Effector CD8-positive, alpha-beta T cell (primary cell): Measurements from ENCODE around the gene DYSF.

Experiments
- DNase-seq: peaks from one replicate; lab custom pipeline; 2025; lab: John Stamatoyannopoulos, UW

Gene DYSF

DNA sequence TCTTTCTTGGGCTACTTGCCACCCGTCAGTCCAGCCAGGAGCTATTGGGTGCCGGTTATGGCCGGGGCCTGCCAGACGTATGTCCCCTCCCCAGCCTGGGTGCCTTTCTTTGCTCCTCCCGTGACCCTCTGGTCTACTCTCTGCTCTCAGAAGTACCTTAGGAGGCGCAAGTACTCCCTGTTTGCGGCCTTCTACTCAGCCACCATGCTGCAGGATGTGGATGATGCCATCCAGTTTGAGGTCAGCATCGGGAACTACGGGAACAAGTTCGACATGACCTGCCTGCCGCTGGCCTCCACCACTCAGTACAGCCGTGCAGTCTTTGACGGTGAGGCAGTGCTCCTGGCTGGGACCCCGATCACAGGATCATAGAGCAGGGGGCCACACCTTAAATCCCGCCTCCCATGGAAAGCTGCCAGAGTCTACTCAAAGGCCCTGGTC is 99.5 kb downstream of the DYSF start:
- no peak for DNase-seq

DNA sequence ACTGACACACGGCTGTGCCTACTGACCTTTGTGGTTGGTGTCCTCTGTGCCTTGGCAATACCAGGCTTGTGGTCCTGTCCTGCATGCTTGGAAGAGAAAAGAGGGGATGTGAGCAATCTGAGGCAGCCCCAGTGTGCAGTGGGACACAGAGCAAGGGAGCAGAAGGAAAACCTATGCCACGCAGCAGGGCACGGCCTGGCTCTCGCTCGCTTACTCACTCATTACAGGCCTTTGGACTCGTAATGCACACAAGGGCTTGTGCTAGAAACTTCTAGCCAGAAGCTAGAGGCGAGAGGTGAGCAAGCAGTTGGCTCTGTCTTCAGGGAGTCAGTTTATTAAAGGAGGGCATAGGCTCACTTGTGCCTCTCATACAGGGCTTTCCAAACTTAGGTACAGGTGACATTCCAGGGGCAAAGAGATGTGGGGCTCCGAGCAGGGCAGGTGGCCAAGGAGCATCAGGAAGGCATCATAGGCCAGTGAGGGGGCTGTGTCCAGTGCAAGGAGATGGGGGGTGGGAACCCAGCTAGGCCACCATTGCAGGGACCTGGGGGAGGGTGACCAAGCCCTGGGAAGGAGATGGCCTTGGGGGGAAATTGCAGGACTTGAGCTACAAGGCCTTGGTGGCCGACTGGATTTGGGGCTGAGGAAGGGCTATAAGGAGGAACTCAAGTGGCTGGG is 100.8 kb downstream of the DYSF start:
- DNase-seq, result no peak

DNA sequence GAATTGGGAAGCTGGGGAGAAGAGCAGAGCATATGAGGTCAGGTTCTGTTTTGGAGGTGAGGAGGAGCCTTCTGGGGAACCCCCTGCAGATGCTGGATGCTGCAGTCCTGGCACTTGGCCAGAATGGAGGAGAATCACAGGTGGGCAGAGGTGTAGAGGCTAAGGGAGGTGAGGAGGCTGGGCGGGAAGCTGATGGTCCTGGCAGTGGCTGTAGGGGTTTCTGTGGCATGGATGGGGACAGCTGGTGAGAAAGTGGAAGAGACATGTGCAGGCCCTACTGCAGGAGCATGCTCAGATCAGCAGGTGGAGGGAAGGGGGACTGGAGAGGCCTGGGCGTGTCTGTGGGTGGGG is 101.3 kb downstream of the DYSF start:
- DNase-seq, result no peak

DNA sequence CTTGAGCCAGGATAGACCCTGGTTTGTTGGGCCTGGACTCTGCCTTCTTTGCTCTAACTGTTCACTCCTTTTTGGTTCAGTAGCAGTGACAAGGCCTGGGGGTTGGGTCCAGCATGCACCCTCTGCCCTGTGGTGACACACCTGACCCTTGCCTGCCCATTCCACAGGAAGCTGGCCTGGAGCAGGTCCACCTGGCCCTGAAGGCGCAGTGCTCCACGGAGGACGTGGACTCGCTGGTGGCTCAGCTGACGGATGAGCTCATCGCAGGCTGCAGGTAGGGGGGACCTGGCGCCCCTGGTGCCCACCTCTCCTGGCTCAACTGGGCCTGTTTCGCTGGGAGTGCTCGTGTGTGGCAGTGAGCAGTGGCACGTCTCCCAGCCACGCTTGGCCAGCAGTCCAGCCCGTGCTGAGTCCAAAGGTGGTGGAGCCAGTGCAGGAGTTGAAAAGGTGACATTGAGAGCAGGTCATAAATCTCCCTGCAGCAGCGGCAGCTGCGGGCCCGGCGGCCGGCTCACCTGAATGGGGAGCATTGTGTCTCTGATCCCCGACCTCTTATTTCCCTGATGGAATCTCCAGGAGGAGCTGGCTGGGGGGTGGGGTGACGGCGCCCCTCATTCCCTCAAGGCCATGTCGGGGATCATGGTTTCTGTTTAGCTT is 102.6 kb downstream of the DYSF start:
- no peak for DNase-seq

DNA sequence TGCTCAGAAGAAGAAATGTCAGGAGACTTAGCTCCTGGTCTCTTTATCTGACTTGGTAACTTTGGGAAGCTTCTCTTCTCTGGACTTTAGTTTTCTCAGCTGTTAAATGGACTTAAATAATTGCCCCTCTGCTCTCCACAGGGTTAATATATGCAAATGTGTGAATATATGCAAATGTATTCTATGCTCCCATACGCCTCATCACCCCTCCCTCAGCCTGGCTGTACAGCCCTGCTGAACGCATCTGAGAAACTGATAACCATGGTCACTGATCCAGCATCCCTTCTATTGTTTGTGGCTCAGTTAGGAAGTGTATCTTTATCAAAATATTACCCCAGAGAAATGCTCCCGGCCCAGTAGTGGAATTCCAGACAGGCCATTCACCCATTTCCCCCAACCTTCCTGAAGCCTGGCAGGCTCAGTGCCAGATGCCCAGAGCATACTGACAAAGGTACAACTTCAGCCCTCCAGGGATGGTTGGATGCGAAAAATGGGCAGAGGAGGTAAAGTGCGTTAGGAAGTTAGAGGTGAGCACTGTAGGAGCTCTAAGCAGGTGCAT is 103.4 kb downstream of the DYSF start:
- DNase-seq, result no peak

DNA sequence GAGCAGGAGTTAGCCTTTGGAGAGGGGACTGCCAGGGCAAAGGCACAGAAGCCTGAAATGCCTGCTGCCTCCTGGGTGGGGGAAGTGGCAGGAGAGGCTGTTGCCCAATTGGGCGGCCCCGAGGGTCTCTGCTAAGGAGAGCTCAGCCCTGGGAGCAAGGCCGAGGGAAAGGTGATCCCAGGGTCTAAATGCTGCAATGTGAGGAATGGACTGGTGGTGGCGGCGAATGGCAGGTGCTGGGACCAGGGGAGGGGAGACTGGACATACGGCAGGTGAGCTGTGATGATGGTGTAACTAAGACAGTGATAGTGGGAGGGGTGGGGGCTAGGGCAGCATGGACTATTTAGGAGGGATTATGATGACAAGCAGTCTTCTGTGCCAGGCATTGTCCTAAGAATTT is 104.0 kb downstream of the DYSF start:
- no peak for DNase-seq

DNA sequence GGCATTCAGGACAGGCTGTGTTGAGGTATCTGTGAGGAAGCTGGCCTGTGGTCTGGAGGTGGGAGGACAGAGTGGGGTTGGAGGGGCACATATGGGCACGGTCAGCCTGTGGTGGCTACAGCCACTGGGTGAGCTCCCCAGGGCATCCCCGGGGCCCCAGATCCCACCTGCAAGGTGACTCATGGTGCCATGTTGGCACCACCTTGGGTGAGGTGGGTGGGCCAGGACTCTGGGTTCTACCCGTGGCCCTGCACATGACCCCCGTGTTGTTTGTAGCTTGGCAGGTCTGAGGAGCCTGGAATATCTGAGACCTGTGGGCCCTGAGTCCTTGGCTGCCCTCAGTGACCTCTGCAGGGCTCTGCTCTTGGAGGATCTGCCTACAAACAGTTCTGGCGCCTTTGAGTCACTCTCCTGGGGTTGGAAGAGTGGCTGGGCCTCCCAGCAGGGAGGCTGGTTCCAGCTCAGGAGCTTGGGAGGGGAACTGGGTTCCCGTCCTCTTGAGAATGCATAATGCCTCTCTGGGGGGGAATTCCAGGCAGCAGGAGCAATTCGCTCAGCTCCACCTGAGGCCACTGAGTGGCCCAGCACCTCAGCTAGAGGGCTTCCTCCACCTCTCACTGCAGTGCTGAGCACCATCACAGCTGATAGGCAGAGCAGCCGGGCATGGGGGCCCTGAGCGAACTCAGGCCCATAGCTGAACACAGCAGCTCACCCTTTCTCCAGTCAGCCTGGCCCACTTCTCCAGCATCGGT is 105.1 kb downstream of the DYSF start:
- no peak for DNase-seq

DNA sequence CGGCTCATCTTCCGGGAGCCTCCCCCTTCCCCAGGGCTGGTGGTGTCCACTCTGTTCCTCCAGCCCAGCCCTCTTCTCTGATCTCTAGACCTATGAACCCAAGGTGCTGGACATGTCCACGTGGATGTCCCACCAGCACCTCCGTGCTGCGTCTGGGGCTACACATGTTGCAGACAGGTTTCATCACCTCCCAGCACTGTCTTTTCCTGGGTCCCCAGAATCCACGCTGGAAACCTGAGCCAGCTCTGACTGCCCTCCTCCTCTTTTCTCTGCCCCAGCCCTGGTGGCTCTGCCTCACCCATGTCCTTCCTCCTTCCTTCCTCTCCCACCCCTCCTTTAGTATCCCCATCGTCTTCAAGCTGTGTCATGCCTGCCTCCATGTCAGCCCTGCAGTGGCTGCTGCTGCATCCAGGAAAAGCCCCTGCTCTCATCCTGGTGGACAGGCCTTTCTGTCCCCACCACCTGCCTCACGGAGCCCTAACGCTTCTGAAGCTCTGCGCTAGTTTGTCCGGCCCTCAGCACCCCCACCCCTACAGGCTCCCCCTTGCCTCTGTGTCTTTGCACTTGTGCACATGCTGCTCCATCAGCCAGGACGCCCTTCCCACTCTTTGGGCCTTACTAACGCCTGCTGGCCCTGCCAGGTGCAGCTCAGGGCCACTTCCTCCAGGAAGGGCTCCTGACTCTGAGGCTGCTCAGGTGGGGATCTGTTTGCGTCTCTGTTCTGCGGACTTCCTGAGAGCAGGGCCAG is 105.9 kb downstream of the DYSF start:
- DNase-seq, result no peak

DNA sequence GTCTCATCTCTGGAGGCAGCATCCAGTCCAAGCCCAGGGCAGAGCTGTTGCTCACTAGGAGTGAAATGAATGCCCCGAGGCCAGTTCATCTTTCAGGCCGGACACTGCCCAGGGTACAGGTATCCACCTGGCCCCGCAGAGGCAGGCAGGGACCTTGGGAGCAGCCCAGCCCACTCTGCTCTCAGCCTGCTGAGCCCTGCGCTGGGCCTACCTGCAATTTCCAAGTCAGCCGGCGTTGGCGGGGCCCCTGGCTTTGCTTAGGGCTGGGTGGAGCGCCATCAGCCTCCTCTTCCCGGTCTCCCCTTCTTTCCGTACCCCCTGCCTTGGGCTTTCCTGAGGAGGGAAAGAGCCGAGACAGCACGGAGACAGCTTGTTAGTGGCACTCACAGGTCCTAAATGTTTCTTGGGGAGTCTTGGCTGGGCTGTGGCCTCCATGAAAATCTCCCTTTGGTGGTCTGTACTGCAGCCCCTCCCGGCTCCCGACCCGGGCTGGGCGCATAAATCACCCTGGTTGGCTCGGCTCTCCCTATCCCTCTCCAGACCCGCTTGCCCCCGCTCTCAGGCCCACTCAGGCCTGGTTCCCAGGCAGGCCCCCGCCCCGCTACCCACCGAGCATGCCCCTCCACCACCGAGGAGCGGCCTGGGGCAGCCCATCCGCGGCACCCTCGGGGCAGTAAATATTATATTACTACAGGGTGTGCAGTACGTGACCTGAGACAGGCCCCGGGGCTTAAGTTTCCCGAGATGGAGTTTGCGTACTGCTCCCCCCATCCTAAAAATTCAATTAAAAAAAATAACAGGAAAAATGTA is 106.7 kb downstream of the DYSF start:
- no peak for DNase-seq

DNA sequence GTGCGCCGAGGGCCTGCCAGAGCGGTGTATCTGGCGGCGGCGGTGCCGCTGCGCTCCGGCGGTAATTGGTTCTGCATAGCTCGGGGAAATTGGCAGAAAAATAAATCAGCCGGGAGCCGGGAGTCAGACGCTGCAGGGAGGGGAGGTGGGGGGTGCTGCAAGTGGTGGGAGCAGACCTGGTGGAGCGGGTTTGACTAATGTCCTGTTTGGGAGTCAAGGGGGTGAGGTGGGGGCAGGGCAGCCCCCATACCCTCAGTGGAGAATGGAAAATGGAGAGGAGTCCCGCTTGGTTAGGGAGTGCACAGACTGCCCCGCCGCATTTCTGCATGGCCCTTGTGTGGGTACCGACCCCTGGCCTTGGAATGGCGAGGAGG is 107.3 kb downstream of the DYSF start:
- DNase-seq, result no peak

DNA sequence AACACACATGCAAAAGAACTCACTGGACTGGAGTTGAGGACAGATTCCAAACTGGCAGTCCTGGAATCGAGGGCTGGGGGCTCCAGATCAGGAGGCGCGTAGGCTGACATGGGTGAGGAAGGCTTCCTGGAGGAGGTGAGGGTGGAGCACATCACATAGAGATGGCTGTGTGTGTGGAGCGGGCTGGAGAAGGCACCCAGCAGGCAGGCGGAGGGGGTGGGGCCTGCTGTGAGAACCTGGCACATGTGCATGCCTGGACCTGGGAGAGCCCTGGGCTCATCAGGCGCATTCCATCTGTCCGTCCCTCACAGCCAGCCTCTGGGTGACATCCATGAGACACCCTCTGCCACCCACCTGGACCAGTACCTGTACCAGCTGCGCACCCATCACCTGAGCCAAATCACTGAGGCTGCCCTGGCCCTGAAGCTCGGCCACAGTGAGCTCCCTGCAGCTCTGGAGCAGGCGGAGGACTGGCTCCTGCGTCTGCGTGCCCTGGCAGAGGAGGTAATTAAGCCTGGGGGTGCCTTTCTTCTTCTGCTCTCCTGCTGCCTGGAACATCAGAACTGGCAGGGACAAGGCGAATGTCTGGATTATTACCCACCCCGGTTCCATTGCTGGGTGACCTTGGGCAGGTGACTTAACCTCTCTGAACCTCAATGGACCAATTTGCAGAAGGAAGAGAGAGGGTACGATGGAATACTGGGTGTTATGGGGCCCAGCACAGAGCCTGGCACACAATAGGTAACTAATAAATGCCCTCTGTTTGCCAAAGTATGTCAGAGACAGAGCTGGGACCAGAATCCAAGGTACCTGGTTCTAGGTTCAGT is 108.3 kb downstream of the DYSF start:
- no peak for DNase-seq

DNA sequence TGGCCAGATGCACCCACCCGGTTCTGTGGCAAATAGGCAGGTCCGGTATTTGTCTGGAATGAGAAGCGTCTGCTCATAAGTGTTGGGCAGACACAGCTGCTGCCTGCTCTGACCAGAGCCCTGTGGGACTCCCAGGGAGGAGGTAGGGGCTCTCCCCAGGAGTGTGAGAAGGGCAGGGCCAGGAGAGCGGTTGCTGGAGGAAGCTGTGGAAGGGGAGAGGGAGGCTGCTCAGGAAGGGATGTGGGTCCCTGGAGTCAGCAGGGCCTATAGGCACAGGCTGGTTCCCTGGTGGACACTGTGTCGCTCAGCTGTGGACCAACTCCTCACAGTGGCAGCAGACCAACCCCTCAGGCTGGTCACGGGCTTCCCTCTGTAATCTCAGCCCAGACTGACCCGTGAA is 109.2 kb downstream of the DYSF start:
- DNase-seq, result no peak

DNA sequence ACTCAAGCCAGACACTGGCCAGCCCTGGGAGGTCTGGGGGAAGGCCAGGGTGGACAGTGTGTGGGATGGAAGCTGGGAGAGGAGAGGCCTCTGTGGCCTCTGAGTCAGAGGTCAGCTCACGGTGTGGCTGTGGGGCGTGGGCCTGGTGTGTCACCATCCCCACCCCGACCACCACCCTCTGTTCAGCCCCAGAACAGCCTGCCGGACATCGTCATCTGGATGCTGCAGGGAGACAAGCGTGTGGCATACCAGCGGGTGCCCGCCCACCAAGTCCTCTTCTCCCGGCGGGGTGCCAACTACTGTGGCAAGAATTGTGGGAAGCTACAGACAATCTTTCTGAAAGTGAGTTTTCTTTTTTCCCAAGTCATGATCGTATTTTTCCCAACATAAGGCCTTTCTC is 110.5 kb downstream of the DYSF start:
- DNase-seq, result no peak

DNA sequence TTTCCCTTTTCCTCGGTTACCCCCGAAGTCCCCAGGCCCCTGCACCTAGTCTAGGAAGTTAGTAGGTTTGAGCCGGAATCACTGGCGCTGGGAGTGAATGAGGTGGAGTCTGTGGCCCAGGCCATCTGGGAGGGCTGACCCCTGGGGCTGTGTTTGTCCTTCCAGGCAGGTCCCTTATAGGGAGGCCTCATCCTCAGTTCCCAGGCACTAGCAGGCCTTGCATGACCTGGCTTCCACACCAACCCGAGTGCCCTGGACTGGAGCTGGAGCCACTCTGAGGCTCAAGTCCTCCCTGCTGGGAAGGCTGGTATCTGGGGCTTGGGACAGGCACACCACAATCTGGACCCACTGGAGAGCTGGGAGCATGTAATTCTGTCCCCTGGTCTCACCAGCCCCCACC is 111.0 kb downstream of the DYSF start:
- no peak for DNase-seq

DNA sequence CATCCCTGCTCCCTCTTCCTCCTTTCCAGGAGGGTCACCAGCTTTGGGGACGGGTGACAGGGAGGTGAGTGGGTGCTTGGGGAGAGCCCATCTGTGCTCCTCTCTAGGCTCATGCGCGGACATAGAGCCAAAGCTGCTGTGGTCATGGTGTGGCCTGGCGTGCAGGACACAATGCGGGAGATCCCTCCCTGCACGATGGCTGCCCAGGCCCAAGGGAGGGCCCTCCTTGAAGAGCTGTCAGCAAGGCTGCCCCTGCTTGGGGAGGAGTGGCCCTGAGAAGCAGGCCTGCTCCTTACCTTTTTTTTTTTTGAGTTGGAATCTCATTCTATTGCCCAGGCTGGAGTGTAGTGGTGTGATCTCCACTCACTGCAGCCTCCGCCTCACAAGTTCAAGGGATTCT is 111.4 kb downstream of the DYSF start:
- no peak for DNase-seq

DNA sequence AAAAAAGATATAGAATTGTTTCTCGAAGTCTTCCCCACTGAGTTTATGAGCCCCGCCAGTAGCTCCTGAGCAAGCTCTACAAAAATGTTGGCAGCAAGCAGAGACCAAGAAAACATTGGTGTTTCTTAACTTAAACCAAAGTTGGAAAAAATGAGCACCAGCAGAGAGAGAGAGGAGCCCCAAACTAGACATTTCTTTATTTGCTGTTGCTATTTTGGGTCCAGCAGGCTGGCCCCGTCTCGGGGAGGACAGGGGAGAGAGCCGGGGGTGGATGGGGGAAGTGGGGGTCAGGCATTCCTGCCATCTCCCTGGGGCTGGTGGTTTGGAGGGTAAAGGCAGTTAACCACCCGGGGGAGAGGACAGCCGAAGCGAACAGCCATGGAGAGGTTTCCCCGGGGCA is 113.0 kb downstream of the DYSF start:
- DNase-seq, result no peak

DNA sequence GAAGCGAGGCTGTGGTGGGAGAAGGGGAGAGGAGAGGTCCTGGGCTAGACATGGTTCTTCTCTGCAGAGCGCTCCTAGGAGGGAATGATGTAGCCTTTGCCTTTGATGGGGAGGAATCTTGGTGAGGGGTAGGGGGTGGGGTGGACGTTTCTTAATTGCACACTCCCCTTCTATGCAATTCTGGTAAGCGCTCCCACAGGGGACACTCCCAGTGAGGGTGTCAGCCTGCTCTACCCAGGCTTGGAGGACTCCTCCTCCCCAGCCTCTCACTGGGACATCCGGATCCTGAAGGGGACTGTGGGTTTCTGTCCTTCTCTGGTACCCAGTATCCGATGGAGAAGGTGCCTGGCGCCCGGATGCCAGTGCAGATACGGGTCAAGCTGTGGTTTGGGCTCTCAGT is 114.3 kb downstream of the DYSF start:
- no peak for DNase-seq

DNA sequence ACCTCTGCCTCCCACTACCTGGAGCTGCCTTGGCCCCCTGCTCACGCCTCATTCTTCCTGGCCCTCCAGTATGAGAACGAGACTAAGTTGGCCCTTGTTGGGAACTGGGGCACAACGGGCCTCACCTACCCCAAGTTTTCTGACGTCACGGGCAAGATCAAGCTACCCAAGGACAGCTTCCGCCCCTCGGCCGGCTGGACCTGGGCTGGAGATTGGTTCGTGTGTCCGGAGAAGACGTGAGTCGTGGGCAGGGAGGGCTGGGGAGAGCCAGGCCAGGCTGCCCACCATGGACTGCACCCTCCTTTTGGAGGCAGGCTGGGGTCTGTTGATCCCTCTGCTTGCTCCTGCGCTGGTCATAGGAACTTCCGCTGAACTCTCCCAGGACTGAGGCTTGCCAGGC is 114.7 kb downstream of the DYSF start:
- DNase-seq, result no peak

DNA sequence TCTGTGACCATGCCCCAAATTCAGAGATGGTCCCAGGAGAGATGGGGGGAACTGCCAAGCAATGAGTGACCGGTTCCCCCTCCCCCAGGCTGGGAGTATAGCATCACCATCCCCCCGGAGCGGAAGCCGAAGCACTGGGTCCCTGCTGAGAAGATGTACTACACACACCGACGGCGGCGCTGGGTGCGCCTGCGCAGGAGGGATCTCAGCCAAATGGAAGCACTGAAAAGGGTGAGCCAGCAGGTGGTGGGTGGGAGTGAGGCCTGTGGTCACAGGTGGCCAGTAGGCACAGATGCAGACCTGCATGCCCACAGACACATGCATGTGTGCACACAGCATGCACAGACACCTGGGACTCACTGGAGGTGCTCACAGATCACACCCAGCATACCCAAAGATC is 117.2 kb downstream of the DYSF start:
- DNase-seq, result no peak

DNA sequence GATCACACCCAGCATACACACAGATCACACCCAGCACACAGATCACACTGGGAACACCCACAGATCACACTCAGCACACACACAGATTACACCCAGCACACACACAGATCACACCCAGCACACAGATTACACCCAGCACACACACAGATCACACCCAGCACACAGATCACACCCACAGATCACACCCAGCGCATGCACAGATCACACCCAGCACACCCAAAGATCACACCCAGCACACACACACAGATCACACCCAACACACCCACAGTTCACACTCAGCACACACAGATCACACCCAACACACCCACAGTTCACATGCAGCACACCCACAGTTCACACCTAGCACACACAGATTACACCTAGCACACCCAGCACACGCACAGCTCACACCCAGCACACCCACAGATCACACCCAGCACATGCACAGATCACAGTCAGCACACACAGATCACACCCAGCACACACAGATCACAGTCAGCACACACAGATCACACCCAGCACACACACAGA is 117.6 kb downstream of the DYSF start:
- no peak for DNase-seq
